ENCODE data around the gene TEC.
"Not testable (repeated sequence)": the region's sequence is repeated elsewhere in the genome, so short reads cannot be mapped to it uniquely, and the experiment has no call there.

The TEC gene

DNA sequence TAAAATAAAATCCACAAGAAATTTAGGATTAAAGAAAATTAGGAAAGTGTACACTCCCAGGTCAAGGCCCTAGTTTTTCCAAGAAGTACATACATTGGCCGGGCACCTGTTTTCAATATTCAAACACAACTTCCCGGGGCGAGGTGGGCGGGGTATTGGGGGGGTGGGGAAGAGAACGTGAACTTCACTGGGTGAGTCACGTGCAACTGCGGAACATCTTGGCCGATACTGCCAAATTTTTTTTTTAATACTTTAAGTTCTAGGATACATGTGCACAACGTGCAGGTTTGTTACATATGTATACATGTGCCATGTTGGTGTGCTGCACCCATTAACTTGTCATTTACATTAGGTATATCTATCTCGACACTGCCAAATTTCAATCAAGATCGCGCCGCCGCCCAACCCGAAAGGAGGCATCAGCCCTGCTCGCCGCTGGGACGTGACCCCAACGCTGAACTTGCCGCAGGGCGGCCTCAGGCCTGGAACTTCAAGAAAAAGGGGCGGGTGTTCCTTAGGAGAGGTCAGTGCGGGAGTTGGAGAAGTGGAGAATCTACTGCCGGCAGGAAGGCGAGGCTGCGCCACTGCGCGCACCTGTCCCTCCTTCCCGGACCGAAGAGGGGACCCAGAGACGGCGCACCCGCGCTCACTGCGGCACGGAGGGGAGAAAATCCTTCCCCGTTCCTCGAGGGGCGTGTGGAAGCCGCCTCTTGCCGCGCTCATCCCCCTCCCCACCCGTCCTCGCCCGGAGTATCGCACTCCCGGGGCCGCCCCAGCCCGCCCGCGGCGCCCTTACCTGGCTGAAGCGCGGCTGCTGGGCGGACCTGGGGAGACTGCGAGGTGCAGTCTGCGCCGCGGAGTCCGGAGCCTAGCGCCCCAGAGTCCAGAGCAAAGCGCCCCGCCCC is at the start of gene TEC:
TEC (minus strand) TSS at position 883 of the 905 bp plus-strand sequence. CDS start 41,224 bp downstream, outside the sequence.
- peak; percentile 82 to 86 for DNase-seq
- peak; percentile 68 for TF ChIP-seq POLR2A (IDR thresholded peaks at IDR 0.05; ENCODE audit: low read length)
- no peak for TF ChIP-seq GATA1 (IDR thresholded peaks at IDR 0.05; ENCODE audit: low read depth, low read length)

DNA sequence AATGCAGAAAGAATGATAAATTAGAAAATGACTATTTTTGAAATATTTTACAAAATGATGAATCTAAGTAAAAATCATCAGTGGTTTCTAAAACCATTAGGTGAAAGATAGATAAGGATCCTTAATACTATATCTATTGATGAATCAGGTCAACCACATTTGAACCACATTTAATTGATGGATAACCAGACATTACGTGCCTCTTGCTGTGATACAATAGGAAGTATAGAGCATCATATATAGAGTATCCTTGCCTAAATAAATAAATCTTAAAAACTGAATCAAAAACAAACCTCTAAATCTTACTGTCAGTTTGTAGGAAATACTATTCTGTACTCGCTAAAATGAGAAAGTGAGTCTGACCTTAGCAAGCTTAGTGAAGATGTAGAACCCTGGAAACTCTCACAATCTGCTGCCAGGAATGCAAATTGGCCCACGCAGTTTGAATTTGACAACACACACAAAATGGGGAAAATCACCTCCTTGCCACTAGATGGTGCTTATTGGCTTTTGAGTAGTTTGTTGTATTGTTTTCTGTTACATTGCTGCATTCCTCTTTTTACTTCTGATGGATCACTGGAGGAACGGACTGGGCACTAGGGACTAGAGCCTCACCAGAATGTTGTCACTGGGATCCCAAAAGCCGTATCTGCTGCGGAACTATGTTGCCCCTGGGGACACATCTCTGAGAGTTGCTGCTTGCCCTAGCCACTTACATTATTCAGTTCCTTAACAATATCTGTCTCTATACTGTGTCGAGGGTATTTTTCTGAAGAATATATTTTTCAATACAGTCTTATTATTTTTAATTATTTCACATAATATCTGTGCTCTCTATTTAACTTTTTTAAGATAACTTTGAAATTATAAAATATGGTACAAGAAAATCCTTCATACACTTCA is 46.3 kb upstream of the TEC start:
- TF ChIP-seq POLR2A (IDR thresholded peaks at IDR 0.05; ENCODE audit: low read length): no peak
- no peak for TF ChIP-seq GATA1 (IDR thresholded peaks at IDR 0.05; ENCODE audit: low read depth, low read length)
- DNase-seq: peak; percentile 68 to 71

DNA sequence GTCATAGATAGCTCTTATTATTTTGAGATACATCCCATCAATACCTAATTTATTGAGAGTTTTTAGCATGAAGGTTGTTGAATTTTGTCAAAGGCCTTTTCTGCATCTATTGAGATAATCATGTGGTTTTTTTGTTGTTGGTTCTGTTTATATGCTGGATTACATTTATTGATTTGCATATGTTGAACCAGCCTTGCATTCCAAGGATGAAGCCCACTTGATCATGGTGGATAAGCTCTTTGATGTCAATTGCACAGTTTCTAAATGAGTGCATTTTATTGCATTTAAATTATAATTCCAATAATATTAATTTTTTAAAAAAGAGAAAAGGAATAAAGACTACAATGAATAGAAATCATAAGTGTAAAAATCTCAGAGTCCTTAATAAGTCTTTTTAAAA is 45.1 kb upstream of the TEC start:
- DNase-seq: not testable (repeated sequence)

DNA sequence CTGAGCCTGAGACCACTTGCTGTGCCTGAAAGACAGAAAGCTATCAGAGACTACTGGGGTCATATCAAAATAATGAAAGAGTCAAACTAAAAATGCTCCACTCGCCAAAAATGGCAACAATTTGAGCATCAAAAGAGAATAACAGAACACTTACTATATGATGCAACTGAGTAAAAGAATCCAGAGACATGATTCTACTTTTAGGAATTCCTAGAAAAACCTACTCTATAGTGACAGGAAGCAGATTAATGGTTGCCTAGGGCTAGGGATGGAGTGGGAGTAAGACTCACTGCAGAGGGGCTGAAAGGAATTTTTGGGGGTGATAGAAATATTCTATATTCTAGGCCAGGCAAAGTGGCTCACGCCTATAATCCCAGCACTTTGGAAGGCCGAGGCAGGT is 42.3 kb upstream of the TEC start:
- no peak for DNase-seq
- no peak for TF ChIP-seq POLR2A (IDR thresholded peaks at IDR 0.05; ENCODE audit: low read length)
- TF ChIP-seq GATA1 (IDR thresholded peaks at IDR 0.05; ENCODE audit: low read depth, low read length): no peak

DNA sequence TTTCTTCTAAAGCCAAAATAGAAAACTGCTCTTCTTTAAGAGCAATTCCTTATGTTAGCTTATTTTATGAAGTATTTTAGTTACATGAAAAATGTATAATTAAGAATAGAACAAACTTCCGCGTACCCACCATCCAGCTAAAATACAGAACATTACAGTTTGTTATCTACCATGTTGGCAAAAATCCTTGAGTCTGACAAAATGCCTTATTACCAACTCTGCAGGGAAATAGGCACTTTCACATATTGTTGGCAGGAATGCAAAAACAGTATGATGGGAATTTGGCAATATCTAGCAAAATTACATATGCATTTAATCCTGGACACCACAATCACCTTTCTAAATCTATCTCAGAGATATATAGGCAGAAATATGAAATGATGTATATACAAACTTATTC is 39.3 kb upstream of the TEC start:
- no peak for DNase-seq
- no peak for TF ChIP-seq GATA1 (IDR thresholded peaks at IDR 0.05; ENCODE audit: low read depth, low read length)
- TF ChIP-seq POLR2A (IDR thresholded peaks at IDR 0.05; ENCODE audit: low read length): no peak

DNA sequence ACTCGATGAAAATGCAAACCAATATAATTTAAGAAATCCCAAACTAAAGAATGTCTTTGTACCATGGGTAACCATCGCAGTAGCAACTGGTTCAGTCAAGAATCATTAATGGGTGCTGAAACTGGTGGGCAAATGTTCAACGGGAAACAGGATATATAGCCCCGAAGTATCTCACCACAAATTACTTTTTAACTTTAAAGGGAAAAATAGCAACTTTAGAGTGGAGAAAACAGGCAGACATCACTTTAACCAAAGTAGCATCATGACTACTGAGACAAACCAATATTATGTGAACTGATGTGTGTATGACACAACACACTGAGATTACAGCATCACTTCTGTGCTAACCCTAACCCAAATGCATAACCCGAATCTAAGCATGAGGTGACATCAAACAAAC is 37.9 kb upstream of the TEC start:
- TF ChIP-seq POLR2A (IDR thresholded peaks at IDR 0.05; ENCODE audit: low read length) (no peak), GATA1 (IDR thresholded peaks at IDR 0.05; ENCODE audit: low read depth, low read length) (no peak)
- no peak for DNase-seq

DNA sequence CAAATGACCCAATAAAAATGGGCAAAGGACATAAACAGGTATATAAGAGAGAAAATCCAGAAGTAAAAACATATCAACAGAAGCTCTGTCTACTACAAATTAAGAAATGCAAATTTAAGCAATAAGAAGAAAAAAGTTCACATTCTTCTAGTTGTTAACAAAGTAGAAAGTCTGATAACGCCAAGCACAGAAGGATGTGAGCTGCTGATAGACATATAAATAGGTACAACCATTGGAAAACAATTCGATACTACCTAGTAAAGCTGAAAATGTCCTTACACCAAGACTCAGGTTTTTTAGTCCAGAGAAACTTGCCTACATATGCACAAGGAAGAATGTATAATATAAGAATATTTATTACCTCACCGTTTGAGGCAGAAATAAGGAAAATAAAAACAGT is 35.9 kb upstream of the TEC start:
- TF ChIP-seq GATA1 (IDR thresholded peaks at IDR 0.05; ENCODE audit: low read depth, low read length) (no peak), POLR2A (IDR thresholded peaks at IDR 0.05; ENCODE audit: low read length) (no peak)
- DNase-seq: no peak

DNA sequence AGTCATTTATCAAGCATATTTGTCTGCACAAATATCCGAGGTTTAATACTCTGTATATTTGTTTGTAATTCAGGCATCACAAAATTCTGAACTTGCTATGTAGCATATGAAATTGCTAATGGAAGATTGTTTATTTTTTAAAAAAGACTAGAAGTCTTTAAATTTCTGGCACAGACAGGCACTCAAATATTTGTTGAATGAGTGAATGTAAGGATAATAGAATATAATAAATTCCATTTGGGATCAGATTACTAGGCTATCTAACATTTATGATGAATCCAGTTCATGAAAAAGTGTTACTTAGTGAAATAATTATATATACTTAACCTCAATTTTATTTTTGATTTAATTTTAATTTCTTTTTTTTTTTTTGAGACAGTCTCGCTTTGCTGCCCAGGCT is 30.4 kb upstream of the TEC start:
- TF ChIP-seq GATA1 (IDR thresholded peaks at IDR 0.05; ENCODE audit: low read depth, low read length) (no peak), POLR2A (IDR thresholded peaks at IDR 0.05; ENCODE audit: low read length) (no peak)
- DNase-seq: no peak

DNA sequence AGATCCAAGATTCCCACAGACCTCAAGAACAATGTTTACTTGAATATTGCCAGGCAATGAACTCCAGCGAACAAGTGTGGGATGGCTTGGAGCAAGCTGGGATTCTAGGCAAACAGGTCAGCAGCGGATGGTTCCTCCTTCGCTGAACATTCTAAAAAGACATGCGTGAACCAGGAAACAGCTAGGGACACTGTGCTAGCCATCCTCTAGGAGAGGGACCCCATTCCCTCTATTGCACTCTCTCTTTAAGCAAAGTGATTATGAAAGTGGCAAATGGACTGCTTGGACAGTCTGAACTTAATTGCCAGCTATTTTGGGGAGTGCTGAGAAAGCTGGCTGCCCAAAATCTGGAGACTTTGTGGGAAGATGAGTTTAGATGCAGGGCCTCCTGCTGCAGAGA is 29.9 kb upstream of the TEC start:
- DNase-seq: no peak
- TF ChIP-seq POLR2A (IDR thresholded peaks at IDR 0.05; ENCODE audit: low read length): no peak

DNA sequence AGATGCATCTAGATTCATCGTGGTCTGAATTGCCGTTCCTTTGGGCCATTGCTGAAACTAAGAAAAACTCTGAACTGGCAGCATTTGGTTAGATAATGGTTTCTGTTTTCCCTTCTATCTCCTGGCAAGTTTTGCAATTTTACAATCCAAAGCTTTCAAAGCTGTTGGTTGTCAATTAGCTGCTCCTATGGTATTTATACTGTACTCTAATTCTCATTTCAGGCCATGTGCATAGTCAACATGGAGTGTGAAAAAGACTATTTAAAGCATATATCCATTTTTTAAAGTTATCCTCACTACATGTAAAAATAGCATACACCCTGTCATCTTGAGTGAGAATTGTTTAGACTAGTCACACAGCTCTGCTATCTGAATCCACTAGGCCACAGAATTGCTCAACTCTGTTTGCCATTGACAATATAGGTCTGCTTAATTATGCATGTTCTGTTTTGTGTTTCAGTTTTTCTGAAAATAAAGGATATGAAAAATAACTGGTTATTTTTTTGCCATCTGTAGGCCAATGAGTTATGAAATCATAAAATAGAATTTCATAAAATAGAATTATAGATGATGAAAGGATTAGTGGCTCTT is 27.7 kb upstream of the TEC start:
- no peak for DNase-seq
- TF ChIP-seq GATA1 (IDR thresholded peaks at IDR 0.05; ENCODE audit: low read depth, low read length) (no peak), POLR2A (IDR thresholded peaks at IDR 0.05; ENCODE audit: low read length) (no peak)

DNA sequence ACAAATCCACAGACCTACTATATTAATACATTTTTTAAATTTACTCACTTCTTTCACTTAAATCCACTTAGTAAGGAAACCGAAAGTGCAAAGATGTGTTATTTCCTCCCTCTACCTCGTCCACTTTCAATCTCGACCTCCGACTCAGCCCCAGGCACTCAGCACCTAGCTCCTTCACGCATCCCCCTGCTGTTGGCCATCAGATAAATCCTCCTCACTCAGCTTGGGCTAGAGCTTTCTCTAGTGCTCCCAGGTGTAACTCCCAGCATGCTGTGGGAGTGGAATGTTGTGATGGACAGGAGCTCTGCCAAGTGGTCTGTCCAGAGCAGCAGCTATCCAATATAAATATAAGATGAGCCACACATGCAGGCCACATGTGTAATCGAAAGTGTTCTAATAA is 26.7 kb upstream of the TEC start:
- no peak for TF ChIP-seq GATA1 (IDR thresholded peaks at IDR 0.05; ENCODE audit: low read depth, low read length)
- no peak for TF ChIP-seq POLR2A (IDR thresholded peaks at IDR 0.05; ENCODE audit: low read length)
- DNase-seq: no peak

DNA sequence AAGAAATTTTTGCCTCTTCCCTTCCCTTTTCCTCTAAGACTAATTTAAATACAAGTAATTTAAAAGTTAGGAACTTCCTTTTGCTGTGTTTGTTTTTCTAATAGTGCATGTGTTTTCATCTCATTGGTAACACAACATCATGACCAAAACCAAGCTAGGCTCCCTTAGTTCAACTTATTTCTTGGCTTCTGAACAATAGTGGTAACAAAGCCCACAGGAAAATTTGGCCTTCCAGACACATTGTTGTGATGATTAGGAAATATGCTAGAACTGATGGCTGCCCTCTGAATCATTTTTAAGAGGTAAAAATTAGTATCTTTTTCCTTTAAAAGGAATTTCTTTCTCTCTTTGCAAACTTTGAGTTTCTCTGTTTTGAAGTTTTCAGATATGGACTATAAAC is 25.5 kb upstream of the TEC start:
- no peak for DNase-seq

DNA sequence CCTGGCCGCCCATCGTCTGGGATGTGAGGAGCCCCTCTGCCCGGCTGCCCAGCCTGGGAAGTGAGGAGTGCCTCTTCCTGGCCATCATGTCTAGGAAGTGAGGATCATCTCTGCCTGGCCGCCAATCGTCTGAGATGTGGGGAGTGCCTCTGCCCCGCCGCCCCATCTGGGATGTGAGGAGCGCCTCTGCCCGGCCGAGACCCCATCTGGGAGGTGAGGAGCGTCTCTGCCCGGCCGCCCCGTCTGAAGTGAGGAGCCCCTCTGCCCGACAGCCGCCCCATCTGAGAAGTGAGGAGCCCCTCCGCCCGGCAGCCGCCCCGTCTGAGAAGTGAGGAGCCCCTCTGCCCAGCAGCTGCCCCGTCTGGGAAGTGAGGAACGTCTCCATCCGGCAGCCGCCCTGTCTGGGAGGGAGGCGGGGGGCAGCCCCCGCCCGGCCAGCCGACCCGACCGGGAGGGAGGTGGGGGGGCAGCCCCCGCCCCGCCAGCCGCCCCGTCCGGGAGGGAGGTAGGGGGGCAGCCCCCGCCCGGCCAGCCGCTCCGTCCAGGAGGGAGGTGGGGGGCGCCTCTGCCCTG is 22.7 kb upstream of the TEC start:
- DNase-seq: not testable (repeated sequence)

More for the DNA sequence above, 25.5 kb upstream of the TEC start:
- TF ChIP-seq GATA1 (IDR thresholded peaks at IDR 0.05; ENCODE audit: low read depth, low read length) (no peak), POLR2A (IDR thresholded peaks at IDR 0.05; ENCODE audit: low read length) (no peak)

DNA sequence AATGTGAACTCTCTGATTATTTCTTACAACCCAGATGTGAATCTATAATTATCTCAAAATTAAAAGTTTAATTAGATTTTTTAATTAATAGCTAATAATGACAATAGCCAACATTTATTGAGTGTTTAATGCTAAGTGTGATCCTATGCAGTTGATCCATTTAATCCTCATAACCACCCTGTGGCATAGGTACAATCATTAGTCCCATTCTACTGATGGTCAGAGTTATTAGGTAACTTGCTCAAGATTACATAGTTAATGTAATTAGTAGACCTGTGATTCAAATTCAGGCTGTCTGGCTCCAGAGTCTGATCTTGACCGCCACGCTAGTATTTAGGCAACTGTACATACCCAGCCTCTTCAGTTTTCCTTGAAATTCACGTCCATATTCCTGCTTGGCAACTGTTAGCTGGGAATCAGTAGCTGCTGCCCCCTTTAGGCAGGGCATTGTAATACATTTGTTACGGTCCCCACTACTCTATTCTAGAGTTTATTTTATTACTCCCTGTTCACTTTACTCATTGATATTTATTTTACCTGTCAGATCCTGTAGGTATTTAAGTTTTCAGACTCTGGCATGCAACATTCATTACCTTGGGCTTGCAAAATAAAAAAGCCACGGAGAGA is 20.6 kb upstream of the TEC start:
- TF ChIP-seq POLR2A (IDR thresholded peaks at IDR 0.05; ENCODE audit: low read length) (no peak), GATA1 (IDR thresholded peaks at IDR 0.05; ENCODE audit: low read depth, low read length) (no peak)
- peak; percentile 29 to 66 for DNase-seq

DNA sequence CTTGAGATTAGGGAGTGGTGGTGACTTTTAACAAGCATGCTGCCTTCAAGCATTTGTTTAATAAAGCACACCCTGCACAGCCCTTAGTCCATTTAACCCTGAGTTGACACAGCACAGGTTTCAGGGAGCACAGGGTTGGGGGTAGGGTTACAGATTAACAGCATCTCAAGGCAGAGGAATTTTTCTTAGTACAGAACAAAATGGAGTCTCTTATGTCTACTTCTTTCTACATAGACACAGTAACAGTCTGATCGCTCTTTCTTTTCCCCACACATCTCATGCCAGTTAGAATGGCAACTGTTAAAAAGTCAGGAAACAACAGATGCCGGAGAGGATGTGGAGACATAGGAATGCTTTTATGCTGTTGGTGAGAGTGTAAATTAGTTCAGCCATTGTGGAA is 16.4 kb upstream of the TEC start:
- not testable (repeated sequence) for DNase-seq

DNA sequence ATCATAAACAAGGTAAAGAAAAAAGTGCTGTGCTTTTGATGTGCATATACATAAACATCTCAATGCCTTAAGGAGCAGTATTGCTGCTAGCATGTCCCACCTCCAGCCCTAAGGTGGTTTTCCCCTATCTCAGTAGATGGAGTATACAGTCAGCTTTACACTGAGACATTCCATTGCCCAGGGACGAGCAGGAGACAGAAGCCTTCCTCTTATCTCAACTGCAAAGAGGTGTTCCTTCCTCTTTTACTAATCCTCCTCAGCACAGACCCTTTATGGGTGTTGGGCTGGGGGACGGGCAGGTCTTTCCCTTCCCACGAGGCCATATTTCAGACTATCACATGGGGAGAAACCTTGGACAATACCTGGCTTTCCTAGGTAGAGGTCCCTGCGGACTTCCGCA is 16.0 kb upstream of the TEC start:
- not testable (repeated sequence) for DNase-seq

Measured in erythroblast (primary cell).